Measurements from ENCODE around the gene SDK1. TPM values are rescaled to one million over a fixed set of nuclear protein-coding genes. Genes with fewer than 3 reads are reported as not detected.

SDK1 gene
- total and polyA plus RNA-seq, 10 of the 15 experiments (the other 5 are each of a cell fraction or from before 2014, with no cell fraction given), result 0.14 to 0.33 TPM; not detected in 8

GRCh38 chr7:4244041-4244440 lies 943.0 kb downstream of the SDK1 start:
- Histone ChIP-seq H4K20me1 (ENCODE audit: control insufficient read depth, insufficient read depth) (no peaks in the 10 kb centered on the region), H3K9ac (ENCODE audit: control insufficient read depth, insufficient read depth, low read length) (no peak overlapping the region), H2AFZ (ENCODE audit: control insufficient read depth, low read depth, low read length) (no peak overlapping the region), H3K4me1 (ENCODE audit: control insufficient read depth, insufficient read depth, low read length) (no peaks in the 10 kb centered on the region), H3K27ac (ENCODE audit: control insufficient read depth, insufficient read depth) (no peak overlapping the region), H3K79me2 (ENCODE audit: control insufficient read depth, insufficient read depth, low read length) (no peaks in the 10 kb centered on the region), H3K4me2 (ENCODE audit: control insufficient read depth, insufficient read depth) (no peak overlapping the region), H3K36me3 (ENCODE audit: control insufficient read depth in 2 of 2, insufficient read depth in 2 of 2, low read length in 1 of 2) (no peaks in the 10 kb centered on the region), H3K4me3 (no peak overlapping the region), H3K27me3 (replicated peaks in 1 of 2; ENCODE audit: control insufficient read depth in 2 of 2, insufficient read depth in 2 of 2, low read length in 1 of 2) (no peaks in the 10 kb centered on the region), H3K9me3 (replicated peaks; ENCODE audit: control insufficient read depth, insufficient read depth, low read length) (peaks cover 2% of the 10 kb centered on the region; the same call in 1 of the 3 replicates)
- ChIA-PET CTCF (no interaction called here), SMC1A (ENCODE audit: uncharacterized antibody, unreplicated experiment) (no interaction called here), POLR2A (no interaction called here), RAD21 (ENCODE audit: unreplicated experiment) (no interaction called here)
- no peak for DNase-seq (ENCODE audit: low read depth, low spot score)
- no peak for ATAC-seq
- BruUV-seq (replicated peaks), result no TSS peak
- in situ Hi-C loops (cut with MboI), result no loop called here
- no peak for TF ChIP-seq CUX1 (IDR thresholded peaks at IDR 0.05; ENCODE audit: insufficient replicate concordance, low read depth, low read length)
- no peak for TF ChIP-seq CTCF (IDR thresholded peaks at IDR 0.05 in 2 of 3, conservative IDR thresholded peaks at IDR 0.05 in 1 of 3; ENCODE audit: control insufficient read depth in 2 of 3, extremely low read depth in 1 of 3, insufficient read depth in 1 of 3, low read depth in 3 of 3, low read length in 3 of 3)
- TF ChIP-seq BHLHE40 (IDR thresholded peaks at IDR 0.05; ENCODE audit: borderline replicate concordance in 1 of 2, low read depth in 2 of 2, low read length in 1 of 2), result no peak
- no peak for TF ChIP-seq TCF12 (IDR thresholded peaks at IDR 0.05; ENCODE audit: low read depth, low read length)
- TF ChIP-seq NR2C2 (IDR thresholded peaks at IDR 0.05; ENCODE audit: borderline replicate concordance, control insufficient read depth, insufficient read length, low read depth), result no peak
- no peak for TF ChIP-seq ZNF622 (IDR thresholded peaks at IDR 0.05)
- TF ChIP-seq CREB1 (IDR thresholded peaks at IDR 0.05; ENCODE audit: low read depth), result no peak
- no peak for TF ChIP-seq USF1 (IDR thresholded peaks at IDR 0.05; ENCODE audit: borderline replicate concordance, extremely low read length, insufficient read depth, low read depth, low read length)
- TF ChIP-seq CREM (IDR thresholded peaks at IDR 0.05; ENCODE audit: low read depth), result no peak
- TF ChIP-seq ZSCAN29 (IDR thresholded peaks at IDR 0.05), result no peak
- 22% methylated on average over 4 of the region's 4 CpGs for WGBS (ENCODE audit: insufficient coverage, insufficient replicate concordance, low lambda C conversion rate, missing lambda C conversion rate)
- intact Hi-C loops (cut with micrococcal nuclease; ENCODE audit: unreplicated experiment), result no loop called here
- FAIRE-seq, result no peak

All from GM12878 (cell line).